ENCODE data around the gene ACVR1C. TPM values are rescaled to one million over a fixed set of nuclear protein-coding genes. Genes with fewer than 3 reads are reported as not detected.

The ACVR1C gene
- total RNA-seq, 4 donors from 2014 or later: 0.23 to 1.2 (median 0.67) TPM

DNA sequence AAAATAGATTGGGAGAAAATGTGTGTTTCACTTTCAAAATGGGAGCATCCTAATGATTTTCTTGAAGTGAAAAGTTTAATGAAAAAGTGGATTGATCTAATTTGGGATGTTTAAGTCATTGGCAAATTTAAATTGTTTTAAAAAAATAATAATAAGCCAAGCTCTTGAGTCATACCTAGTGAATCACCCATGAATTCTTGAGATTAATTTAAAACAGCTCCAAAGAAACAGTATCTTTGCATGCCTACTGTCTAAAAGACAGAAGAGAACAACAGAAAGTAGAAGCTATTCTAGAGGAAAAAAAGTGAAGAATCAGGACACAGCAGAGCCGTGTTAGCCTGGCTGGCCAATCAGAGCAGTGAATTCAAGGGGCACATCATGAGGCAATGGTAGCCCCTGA lies 7.7 kb downstream of the ACVR1C start:
- 66 to 72% methylated on average over 1 of the region's 1 CpG for WGBS, 2 donors
- intact Hi-C loops (cut with DNase I; ENCODE audit: low total_unique reads): no loop called here
- no peak for DNase-seq (ENCODE audit: low spot score in 2 of 2)
- TF ChIP-seq, protein P1, sequence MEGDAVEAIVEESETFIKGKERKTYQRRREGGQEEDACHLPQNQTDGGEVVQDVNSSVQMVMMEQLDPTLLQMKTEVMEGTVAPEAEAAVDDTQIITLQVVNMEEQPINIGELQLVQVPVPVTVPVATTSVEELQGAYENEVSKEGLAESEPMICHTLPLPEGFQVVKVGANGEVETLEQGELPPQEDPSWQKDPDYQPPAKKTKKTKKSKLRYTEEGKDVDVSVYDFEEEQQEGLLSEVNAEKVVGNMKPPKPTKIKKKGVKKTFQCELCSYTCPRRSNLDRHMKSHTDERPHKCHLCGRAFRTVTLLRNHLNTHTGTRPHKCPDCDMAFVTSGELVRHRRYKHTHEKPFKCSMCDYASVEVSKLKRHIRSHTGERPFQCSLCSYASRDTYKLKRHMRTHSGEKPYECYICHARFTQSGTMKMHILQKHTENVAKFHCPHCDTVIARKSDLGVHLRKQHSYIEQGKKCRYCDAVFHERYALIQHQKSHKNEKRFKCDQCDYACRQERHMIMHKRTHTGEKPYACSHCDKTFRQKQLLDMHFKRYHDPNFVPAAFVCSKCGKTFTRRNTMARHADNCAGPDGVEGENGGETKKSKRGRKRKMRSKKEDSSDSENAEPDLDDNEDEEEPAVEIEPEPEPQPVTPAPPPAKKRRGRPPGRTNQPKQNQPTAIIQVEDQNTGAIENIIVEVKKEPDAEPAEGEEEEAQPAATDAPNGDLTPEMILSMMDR (IDR thresholded peaks at IDR 0.05): no peak
- TF ChIP-seq POLR2A (IDR thresholded peaks at IDR 0.05): no peak
- H3K4me3 ChIP-seq (ENCODE audit: low read depth, poor library complexity, severe bottlenecking): no peak overlapping the region

GRCh38 chr2:157611726-157612125 lies 16.9 kb downstream of the ACVR1C start:
- TF ChIP-seq, protein P1 (IDR thresholded peaks at IDR 0.05): no peak
- TF ChIP-seq POLR2A (IDR thresholded peaks at IDR 0.05): no peak
- intact Hi-C loops (cut with DNase I; ENCODE audit: low total_unique reads): no loop called here
- DNase-seq (ENCODE audit: low spot score in 2 of 2): no peak
- H3K4me3 ChIP-seq (ENCODE audit: low read depth, poor library complexity, severe bottlenecking): no peak overlapping the region

GRCh38 chr2:157611110-157611509 lies 17.6 kb downstream of the ACVR1C start:
- 94 to 98% methylated on average over 4 of the region's 4 CpGs for WGBS, 2 donors
- no peak for DNase-seq (ENCODE audit: low spot score in 2 of 2)
- no peak for TF ChIP-seq POLR2A (IDR thresholded peaks at IDR 0.05)
- TF ChIP-seq, protein P1 (IDR thresholded peaks at IDR 0.05): no peak
- H3K4me3 ChIP-seq (ENCODE audit: low read depth, poor library complexity, severe bottlenecking): no peak overlapping the region
- intact Hi-C loops (cut with DNase I; ENCODE audit: low total_unique reads): no loop called here

DNA sequence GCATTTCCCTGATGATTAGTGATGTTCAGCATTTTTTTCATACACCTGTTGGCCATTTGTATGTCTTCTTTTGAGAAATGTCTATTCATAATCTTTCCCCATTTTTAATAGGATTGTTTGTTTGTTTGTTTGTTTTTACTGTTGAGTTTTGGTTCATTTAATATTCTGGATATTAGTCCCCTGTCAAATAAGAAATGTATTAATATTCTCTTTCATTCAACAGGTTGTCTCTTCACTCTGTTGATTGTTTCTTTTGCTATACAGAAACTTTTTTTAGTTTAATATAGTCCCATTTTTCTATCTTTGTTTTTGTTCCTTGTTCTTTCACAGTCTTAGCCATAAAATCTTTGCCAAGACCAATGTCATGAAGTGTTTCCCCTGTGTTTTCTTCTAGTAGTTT lies 22.1 kb downstream of the ACVR1C start:
- no peak overlapping the region for H3K4me3 ChIP-seq (ENCODE audit: low read depth, poor library complexity, severe bottlenecking)
- intact Hi-C loops (cut with DNase I; ENCODE audit: low total_unique reads): no loop called here
- no peak for TF ChIP-seq POLR2A (IDR thresholded peaks at IDR 0.05)
- TF ChIP-seq, protein P1 (IDR thresholded peaks at IDR 0.05): no peak

DNA sequence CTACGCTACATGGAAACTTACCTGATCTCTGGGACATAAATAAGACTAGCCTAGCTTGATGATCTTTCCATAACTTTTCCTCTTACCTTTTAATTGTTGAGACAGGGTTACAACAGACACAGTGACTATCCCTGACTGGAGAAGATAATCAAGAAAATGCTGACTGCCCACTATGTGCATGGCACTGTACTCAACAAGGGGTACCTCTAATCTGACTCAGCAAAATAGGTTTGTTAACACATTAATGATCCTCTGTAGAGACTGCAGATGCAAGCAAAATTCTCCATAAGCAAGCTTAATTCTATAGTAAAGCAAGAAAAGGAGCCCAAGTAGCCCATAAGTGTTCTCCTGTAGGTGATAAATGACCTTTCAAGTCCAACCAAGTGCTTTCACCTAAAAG lies 25.5 kb downstream of the ACVR1C start:
- WGBS, 2 donors: 88 to 89% methylated on average over 1 of the region's 1 CpG
- H3K4me3 ChIP-seq (ENCODE audit: low read depth, poor library complexity, severe bottlenecking): no peak overlapping the region
- intact Hi-C loops (cut with DNase I; ENCODE audit: low total_unique reads): no loop called here
- no peak for DNase-seq (ENCODE audit: low spot score in 2 of 2)
- no peak for TF ChIP-seq POLR2A (IDR thresholded peaks at IDR 0.05)
- TF ChIP-seq, protein P1 (IDR thresholded peaks at IDR 0.05): no peak

More for the DNA sequence above, 22.1 kb downstream of the ACVR1C start:
- no peak for DNase-seq (ENCODE audit: low spot score in 2 of 2)

DNA sequence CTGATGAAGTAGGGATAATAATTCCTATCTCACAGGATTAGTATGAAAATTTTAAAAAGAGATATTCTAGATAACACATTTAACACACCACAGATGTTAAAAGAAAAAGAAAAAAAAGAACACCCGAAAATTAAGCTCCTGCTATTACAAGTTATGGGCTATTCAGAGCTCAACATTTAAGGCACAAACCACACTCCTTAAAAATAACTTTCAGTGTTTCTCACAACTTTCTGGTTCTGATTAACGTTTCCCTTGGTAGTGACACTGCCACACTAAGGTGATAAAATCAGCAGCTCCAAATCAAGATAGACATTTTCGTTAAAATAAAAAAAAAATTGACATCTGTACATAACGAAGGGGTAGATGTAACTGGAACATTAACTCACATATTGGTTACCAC lies 26.9 kb downstream of the ACVR1C start:
- intact Hi-C loops (cut with DNase I; ENCODE audit: low total_unique reads): no loop called here
- 72 to 73% methylated on average over 4 of the region's 4 CpGs for WGBS, 2 donors
- H3K4me3 ChIP-seq (ENCODE audit: low read depth, poor library complexity, severe bottlenecking): no peak overlapping the region
- no peak for DNase-seq (ENCODE audit: low spot score in 2 of 2)
- TF ChIP-seq POLR2A (IDR thresholded peaks at IDR 0.05): no peak
